ENCODE measurements around the gene SFTA2.
"Not testable (repeated sequence)": the region's sequence is repeated elsewhere in the genome, so short reads cannot be mapped to it uniquely, and the experiment has no call there.

The SFTA2 gene

GRCh38 chr6:30917487-30917886, 14.5 kb downstream of the SFTA2 start:
- peaks cover 8% of the 10 kb centered on the region for H3K4me1 ChIP-seq (ENCODE audit: control insufficient read depth, insufficient read depth, low read length)
- no peaks in the 10 kb centered on the region for H3K27me3 ChIP-seq (ENCODE audit: control insufficient read depth, insufficient read depth, low read length)
- peaks cover 40% of the 10 kb centered on the region for H3K36me3 ChIP-seq (ENCODE audit: control insufficient read depth, insufficient read depth, low read length)
- no peak overlapping the region for H3K27ac ChIP-seq (ENCODE audit: low read depth, low read length)
- H3K4me3 ChIP-seq (ENCODE audit: low read length): no peak overlapping the region
- H3K9ac ChIP-seq (ENCODE audit: low read length): no peak overlapping the region

- no peak overlapping the region for H3K9ac ChIP-seq (ENCODE audit: low read length)
- no peak overlapping the region for H3K4me3 ChIP-seq (ENCODE audit: low read length)
- H3K27me3 ChIP-seq (ENCODE audit: control insufficient read depth, insufficient read depth, low read length): no peaks in the 10 kb centered on the region
- H3K4me1 ChIP-seq (ENCODE audit: control insufficient read depth, insufficient read depth, low read length): peaks cover 8% of the 10 kb centered on the region
- peaks cover 41% of the 10 kb centered on the region for H3K36me3 ChIP-seq (ENCODE audit: control insufficient read depth, insufficient read depth, low read length)
- no peak overlapping the region for H3K27ac ChIP-seq (ENCODE audit: low read depth, low read length)
Observed at GRCh38 chr6:30917041-30917440, 14.9 kb downstream of the SFTA2 start.

GRCh38 chr6:30915591-30915946, 16.4 kb downstream of the SFTA2 start:
- Histone ChIP-seq H3K27ac (ENCODE audit: low read depth, low read length) (peak overlapping the region; percentile 96), H3K27me3 (ENCODE audit: control insufficient read depth, insufficient read depth, low read length) (no peaks in the 10 kb centered on the region), H3K4me3 (ENCODE audit: low read length) (peak overlapping the region; percentile 78), H3K36me3 (ENCODE audit: control insufficient read depth, insufficient read depth, low read length) (peaks cover 37% of the 10 kb centered on the region), H3K4me1 (ENCODE audit: control insufficient read depth, insufficient read depth, low read length) (peaks cover 8% of the 10 kb centered on the region), H3K9ac (ENCODE audit: low read length) (no peak overlapping the region)

- Histone ChIP-seq H3K27me3 (ENCODE audit: control insufficient read depth, insufficient read depth, low read length) (no peaks in the 10 kb centered on the region), H3K27ac (ENCODE audit: low read depth, low read length) (peak overlapping the region; percentile 96), H3K36me3 (ENCODE audit: control insufficient read depth, insufficient read depth, low read length) (peaks cover 33% of the 10 kb centered on the region), H3K4me1 (ENCODE audit: control insufficient read depth, insufficient read depth, low read length) (peaks cover 8% of the 10 kb centered on the region), H3K9ac (ENCODE audit: low read length) (peak overlapping the region; percentile 94), H3K4me3 (ENCODE audit: low read length) (peak overlapping the region; percentile 78)
Observed at GRCh38 chr6:30914854-30915590, 16.9 kb downstream of the SFTA2 start.

GRCh38 chr6:30914076-30914853, 17.7 kb downstream of the SFTA2 start, which contains the start of gene VARS2:
VARS2 (plus strand) TSS chr6:30914238; CDS start chr6:30914837, 599 bp downstream.
- peaks cover 8% of the 10 kb centered on the region for H3K4me1 ChIP-seq (ENCODE audit: control insufficient read depth, insufficient read depth, low read length)
- H3K36me3 ChIP-seq (ENCODE audit: control insufficient read depth, insufficient read depth, low read length): peaks cover 25% of the 10 kb centered on the region
- peak within 1 kb of the TSS; percentile 94 for H3K9ac ChIP-seq (ENCODE audit: low read length)
- no peaks in the 10 kb centered on the region for H3K27me3 ChIP-seq (ENCODE audit: control insufficient read depth, insufficient read depth, low read length)
- H3K27ac ChIP-seq (ENCODE audit: low read depth, low read length): peak within 1 kb of the TSS; percentile 96
- H3K4me3 ChIP-seq (ENCODE audit: low read length): peak within 1 kb of the TSS; percentile 78

GRCh38 chr6:30913721-30914075, 18.3 kb downstream of the SFTA2 start:
- Histone ChIP-seq H3K4me3 (ENCODE audit: low read length) (peak overlapping the region; percentile 65), H3K27ac (ENCODE audit: low read depth, low read length) (peak overlapping the region; percentile 96), H3K36me3 (ENCODE audit: control insufficient read depth, insufficient read depth, low read length) (peaks cover 24% of the 10 kb centered on the region), H3K4me1 (ENCODE audit: control insufficient read depth, insufficient read depth, low read length) (peaks cover 11% of the 10 kb centered on the region), H3K27me3 (ENCODE audit: control insufficient read depth, insufficient read depth, low read length) (no peaks in the 10 kb centered on the region), H3K9ac (ENCODE audit: low read length) (no peak overlapping the region)

- peak overlapping the region; percentile 65 for H3K4me3 ChIP-seq (ENCODE audit: low read length)
- H3K36me3 ChIP-seq (ENCODE audit: control insufficient read depth, insufficient read depth, low read length): peaks cover 19% of the 10 kb centered on the region
- no peak overlapping the region for H3K27ac ChIP-seq (ENCODE audit: low read depth, low read length)
- H3K27me3 ChIP-seq (ENCODE audit: control insufficient read depth, insufficient read depth, low read length): no peaks in the 10 kb centered on the region
- no peak overlapping the region for H3K9ac ChIP-seq (ENCODE audit: low read length)
- H3K4me1 ChIP-seq (ENCODE audit: control insufficient read depth, insufficient read depth, low read length): peaks cover 14% of the 10 kb centered on the region
Observed at GRCh38 chr6:30912746-30913520, 19.0 kb downstream of the SFTA2 start.

- H3K27me3 ChIP-seq (ENCODE audit: control insufficient read depth, insufficient read depth, low read length); H3K36me3 ChIP-seq (ENCODE audit: control insufficient read depth, insufficient read depth, low read length); H3K9ac ChIP-seq (ENCODE audit: low read length); H3K27ac ChIP-seq (ENCODE audit: low read depth, low read length); H3K4me3 ChIP-seq (ENCODE audit: low read length): not testable (repeated sequence)
- H3K4me1 ChIP-seq (ENCODE audit: control insufficient read depth, insufficient read depth, low read length): peaks cover 14% of the 10 kb centered on the region
Observed at GRCh38 chr6:30910473-30910872, 21.5 kb downstream of the SFTA2 start.

- Histone ChIP-seq H3K9ac (ENCODE audit: low read length) (peak overlapping the region; percentile 3), H3K27me3 (ENCODE audit: control insufficient read depth, insufficient read depth, low read length) (no peaks in the 10 kb centered on the region), H3K4me1 (ENCODE audit: control insufficient read depth, insufficient read depth, low read length) (peaks cover 5% of the 10 kb centered on the region), H3K36me3 (ENCODE audit: control insufficient read depth, insufficient read depth, low read length) (peaks cover 9% of the 10 kb centered on the region), H3K4me3 (ENCODE audit: low read length) (peak overlapping the region; percentile 75), H3K27ac (ENCODE audit: low read depth, low read length) (no peak overlapping the region)
Observed at GRCh38 chr6:30908700-30909099, 23.3 kb downstream of the SFTA2 start.

- Histone ChIP-seq H3K9ac (ENCODE audit: low read length) (peak within 1 kb of the TSS; percentile 3), H3K27me3 (ENCODE audit: control insufficient read depth, insufficient read depth, low read length) (no peaks in the 10 kb centered on the region), H3K36me3 (ENCODE audit: control insufficient read depth, insufficient read depth, low read length) (peaks cover 9% of the 10 kb centered on the region), H3K27ac (ENCODE audit: low read depth, low read length) (no peak within 1 kb of the TSS), H3K4me1 (ENCODE audit: control insufficient read depth, insufficient read depth, low read length) (peaks cover 5% of the 10 kb centered on the region), H3K4me3 (ENCODE audit: low read length) (peak within 1 kb of the TSS; percentile 75)
Observed at GRCh38 chr6:30907758-30908591, 24.0 kb downstream of the SFTA2 start, which contains the start of gene GTF2H4. GTF2H4 (plus strand) TSS chr6:30908207.

- H3K36me3 ChIP-seq (ENCODE audit: control insufficient read depth, insufficient read depth, low read length); H3K4me1 ChIP-seq (ENCODE audit: control insufficient read depth, insufficient read depth, low read length); H3K27ac ChIP-seq (ENCODE audit: low read depth, low read length); H3K27me3 ChIP-seq (ENCODE audit: control insufficient read depth, insufficient read depth, low read length); H3K9ac ChIP-seq (ENCODE audit: low read length): not testable (repeated sequence)
- peak overlapping the region; percentile 54 for H3K4me3 ChIP-seq (ENCODE audit: low read length)
Observed at GRCh38 chr6:30907290-30907757, 24.6 kb downstream of the SFTA2 start.
